ENCODE measurements around the gene CNKSR3.

Gene CNKSR3

DNA sequence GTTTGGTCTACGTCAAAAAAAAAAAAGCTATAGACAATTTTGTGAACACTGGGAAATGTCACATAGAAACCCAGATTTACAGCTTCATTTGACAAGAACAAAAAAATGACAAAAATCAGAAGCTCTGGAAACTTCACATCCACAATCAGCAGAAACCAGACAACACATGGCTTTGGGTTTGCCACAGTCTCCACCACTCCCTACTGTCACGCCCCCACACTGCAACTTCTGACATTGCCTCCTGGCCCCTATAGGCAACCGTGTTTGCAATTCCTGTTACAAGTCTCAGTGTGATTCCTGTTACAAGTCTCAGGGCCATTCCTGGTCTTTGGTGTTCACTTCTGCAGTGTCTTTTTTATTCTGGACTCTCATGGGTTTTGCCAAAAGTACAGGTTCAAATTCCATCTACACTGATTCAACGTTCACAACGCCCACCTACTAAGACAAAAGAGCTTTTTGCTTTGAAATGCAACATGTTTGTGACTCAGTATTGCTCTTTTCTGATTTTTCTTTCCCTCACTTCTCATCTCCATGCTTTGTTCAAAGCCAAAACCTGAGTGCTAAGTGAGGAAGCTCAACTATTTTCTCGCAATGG, 12.0 kb downstream of the CNKSR3 start:
- TF ChIP-seq, protein P1, sequence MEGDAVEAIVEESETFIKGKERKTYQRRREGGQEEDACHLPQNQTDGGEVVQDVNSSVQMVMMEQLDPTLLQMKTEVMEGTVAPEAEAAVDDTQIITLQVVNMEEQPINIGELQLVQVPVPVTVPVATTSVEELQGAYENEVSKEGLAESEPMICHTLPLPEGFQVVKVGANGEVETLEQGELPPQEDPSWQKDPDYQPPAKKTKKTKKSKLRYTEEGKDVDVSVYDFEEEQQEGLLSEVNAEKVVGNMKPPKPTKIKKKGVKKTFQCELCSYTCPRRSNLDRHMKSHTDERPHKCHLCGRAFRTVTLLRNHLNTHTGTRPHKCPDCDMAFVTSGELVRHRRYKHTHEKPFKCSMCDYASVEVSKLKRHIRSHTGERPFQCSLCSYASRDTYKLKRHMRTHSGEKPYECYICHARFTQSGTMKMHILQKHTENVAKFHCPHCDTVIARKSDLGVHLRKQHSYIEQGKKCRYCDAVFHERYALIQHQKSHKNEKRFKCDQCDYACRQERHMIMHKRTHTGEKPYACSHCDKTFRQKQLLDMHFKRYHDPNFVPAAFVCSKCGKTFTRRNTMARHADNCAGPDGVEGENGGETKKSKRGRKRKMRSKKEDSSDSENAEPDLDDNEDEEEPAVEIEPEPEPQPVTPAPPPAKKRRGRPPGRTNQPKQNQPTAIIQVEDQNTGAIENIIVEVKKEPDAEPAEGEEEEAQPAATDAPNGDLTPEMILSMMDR (IDR thresholded peaks at IDR 0.05; ENCODE audit: low read depth, low read length), result no peak
- no peak for DNase-seq (ENCODE audit: low read depth in 2 of 2)
- no peak overlapping the region for H3K4me3 ChIP-seq (replicated peaks in 1 of 2; ENCODE audit: low read depth in 2 of 2, low read length in 2 of 2)

DNA sequence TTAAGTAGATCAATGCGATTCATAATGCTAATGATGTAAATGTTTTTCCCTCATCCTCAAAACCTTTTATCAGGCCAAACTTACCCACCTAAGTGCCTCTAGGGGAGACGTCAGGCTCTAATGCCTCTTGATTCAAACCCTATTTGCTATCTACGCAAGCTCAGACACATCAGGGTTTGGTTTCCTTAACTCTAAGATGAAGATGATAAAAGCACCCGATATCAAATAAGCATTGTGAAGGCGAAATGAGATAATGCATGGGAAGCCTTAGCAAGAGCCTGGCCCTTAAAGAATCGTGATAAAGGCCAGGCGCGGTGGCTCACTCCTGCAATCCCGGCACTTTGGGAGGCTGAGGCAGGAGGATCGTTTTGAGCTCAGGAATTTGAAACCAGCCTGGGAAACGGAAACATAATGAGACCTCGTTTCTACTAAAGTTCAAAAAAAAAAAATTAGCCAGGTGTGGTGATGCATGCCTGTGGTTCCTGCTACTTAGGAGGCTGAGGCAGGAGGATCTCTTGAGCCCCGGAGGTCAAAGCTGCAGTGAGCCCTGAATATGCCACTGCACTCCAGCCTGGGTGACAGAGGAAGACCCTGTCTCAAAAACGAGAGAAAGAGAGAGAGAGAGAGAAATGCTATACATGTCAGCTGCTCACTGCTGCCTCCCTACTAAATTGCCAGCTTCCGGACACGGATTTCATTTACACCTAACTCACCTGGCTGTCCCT, 13.5 kb downstream of the CNKSR3 start:
- TF ChIP-seq, protein P1 (IDR thresholded peaks at IDR 0.05; ENCODE audit: low read depth, low read length), result no peak
- no peak overlapping the region for H3K4me3 ChIP-seq (replicated peaks in 1 of 2; ENCODE audit: low read depth in 2 of 2, low read length in 2 of 2)
- no peak for DNase-seq (ENCODE audit: low read depth in 2 of 2)

DNA sequence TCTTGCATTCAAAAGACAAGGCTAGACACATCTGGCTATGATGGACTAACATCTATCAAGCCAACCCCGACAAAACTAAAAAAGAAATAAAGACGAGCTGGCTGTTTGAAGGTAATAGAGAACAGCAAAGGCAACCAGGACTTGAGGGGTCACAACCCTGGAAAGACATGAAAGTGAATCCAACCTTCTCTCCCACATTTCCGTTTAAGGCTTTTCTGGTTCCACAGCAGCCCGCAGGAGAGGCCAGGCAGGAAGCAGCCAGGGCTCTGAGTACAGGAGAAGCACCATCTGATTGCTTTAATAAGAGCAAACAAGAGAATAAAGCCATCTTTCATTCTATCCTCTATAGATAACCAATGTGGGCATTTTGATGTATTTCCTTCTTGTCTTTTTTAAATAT, 14.3 kb downstream of the CNKSR3 start:
- no peak overlapping the region for H3K4me3 ChIP-seq (replicated peaks in 1 of 2; ENCODE audit: low read depth in 2 of 2, low read length in 2 of 2)
- no peak for DNase-seq (ENCODE audit: low read depth in 2 of 2)
- TF ChIP-seq, protein P1 (IDR thresholded peaks at IDR 0.05; ENCODE audit: low read depth, low read length), result no peak

DNA sequence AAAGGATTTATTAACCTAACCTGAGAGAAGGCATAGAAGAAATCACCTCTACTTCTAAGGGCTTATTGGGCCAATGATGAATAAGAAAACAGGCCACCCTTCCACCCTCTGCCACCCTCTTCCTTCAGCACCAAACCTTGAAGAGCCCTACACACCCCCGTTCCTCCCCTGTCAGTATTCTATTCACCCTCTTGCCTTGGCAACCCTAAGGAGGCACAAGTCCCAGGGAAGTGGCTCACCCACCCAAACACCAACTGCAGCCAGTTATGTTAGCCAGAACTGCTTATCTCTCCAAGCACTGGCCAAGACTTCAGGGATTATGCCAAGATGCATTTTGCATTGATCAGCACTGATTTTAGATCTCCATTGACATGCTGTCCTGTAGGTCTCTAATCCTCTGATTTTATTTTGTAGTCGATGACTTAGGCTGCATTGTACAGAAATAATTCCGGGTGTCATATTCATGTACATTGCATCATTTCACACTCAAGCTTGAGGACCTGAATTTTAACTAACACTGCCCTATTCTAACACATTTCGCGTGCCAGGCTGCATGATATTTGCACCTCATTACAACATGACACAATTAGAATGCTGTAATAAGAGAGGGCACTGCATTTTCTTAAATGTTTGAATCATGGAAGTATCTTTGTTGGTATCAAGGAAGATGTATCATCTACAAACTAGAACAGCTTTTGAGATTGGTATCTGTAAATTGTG, 15.7 kb downstream of the CNKSR3 start:
- no peak for DNase-seq (ENCODE audit: low read depth in 2 of 2)
- TF ChIP-seq, protein P1 (IDR thresholded peaks at IDR 0.05; ENCODE audit: low read depth, low read length), result no peak
- no peak overlapping the region for H3K4me3 ChIP-seq (replicated peaks in 1 of 2; ENCODE audit: low read depth in 2 of 2, low read length in 2 of 2)

DNA sequence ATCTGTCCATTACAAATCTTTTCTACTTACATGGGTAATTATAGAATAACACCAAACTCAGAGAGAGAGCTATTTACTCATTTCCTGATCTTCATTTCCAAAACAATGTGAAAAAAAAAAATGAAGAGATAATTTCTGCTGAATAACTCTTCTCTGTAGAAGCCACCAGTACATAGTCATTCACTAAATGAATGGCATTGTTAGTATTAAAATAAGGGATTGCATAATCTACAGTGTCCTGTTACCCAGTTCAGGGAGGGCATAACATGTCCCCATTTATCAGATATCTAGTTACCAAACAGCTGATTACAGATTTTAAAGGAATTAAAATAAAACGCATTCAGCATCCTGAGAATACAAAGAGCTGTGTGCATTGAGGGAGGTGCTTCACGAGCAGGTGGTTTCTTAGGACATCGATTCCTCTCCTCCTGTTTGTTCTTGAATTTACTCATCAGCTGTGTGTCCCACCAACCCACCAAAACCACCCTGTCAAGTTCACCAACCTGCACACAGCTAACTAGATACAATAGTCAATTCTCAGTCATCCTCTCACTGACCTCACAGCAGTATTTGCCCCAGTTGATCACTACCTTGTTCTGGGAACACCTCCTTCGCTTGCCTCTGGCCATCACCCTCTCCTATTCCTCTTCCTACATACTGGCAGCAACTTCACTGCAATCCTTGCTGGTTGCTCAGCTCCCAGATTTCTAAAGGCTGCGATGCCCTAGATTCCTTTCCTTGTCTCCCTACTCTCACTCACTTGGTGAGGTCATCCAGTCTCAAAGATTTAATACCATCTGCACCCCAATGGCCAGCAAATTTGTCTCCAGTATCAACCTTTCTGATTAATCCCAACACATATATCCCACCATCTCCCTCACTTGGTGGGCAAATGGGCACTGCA, 18.7 kb downstream of the CNKSR3 start:
- no peak for DNase-seq (ENCODE audit: low read depth in 2 of 2)
- H3K4me3 ChIP-seq (replicated peaks in 1 of 2; ENCODE audit: low read depth in 2 of 2, low read length in 2 of 2), result no peak overlapping the region
- TF ChIP-seq, protein P1 (IDR thresholded peaks at IDR 0.05; ENCODE audit: low read depth, low read length), result no peak

DNA sequence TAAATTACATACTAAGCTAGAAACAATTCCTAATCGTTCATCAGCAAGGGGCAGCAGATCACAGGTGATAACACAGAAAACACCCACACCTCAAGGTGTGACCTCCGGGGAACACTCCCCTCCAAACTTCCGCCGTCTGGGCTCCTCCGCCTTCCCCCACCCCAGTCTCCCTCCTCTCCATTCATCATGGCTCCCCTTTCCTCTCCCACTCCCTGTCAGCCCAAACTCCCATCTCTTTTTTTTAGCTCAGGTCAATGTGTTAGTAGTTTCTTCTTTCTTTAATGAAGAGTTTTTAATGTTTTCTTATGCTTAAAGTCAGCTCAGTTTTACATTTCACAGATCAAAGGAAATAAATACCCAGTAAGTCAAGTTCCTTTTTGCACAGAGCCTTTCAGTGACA, 20.7 kb downstream of the CNKSR3 start:
- H3K4me3 ChIP-seq (replicated peaks in 1 of 2; ENCODE audit: low read depth in 2 of 2, low read length in 2 of 2), result no peak overlapping the region
- TF ChIP-seq, protein P1 (IDR thresholded peaks at IDR 0.05; ENCODE audit: low read depth, low read length), result no peak
- DNase-seq (ENCODE audit: low read depth in 2 of 2), result no peak
